Measurements from ENCODE around the gene NAALADL2. TPM values are rescaled to one million over a fixed set of nuclear protein-coding genes. Genes with fewer than 3 reads are reported as not detected.
"Not testable (repeated sequence)": the region's sequence is repeated elsewhere in the genome, so short reads cannot be mapped to it uniquely, and the experiment has no call there.

Gene NAALADL2
- total RNA-seq, 1 experiment from 2014 or later: not detected

- H3K27ac ChIP-seq (ENCODE audit: low read length): no peak overlapping the region
- no peaks in the 10 kb centered on the region for H3K9me2 ChIP-seq (replicated peaks; ENCODE audit: insufficient read depth, low read length)
- no peak overlapping the region for H2AFZ ChIP-seq (ENCODE audit: low read length)
- H3K79me2 ChIP-seq (ENCODE audit: low read length): no peaks in the 10 kb centered on the region
- no peaks in the 10 kb centered on the region for H3K4me1 ChIP-seq (ENCODE audit: low read length)
- no peaks in the 10 kb centered on the region for H4K20me1 ChIP-seq (ENCODE audit: insufficient read depth, low read depth, low read length)
- no peaks in the 10 kb centered on the region for H3K27me3 ChIP-seq (ENCODE audit: low read length)
- no peak for DNase-seq
- peaks cover 31% of the 10 kb centered on the region for H3K9me3 ChIP-seq (ENCODE audit: low read length)
- H3K4me3 ChIP-seq (ENCODE audit: low read length): no peak overlapping the region
- no peak overlapping the region for H3K4me2 ChIP-seq (ENCODE audit: low read depth, low read length, poor library complexity, severe bottlenecking)
- no peaks in the 10 kb centered on the region for H3K36me3 ChIP-seq (ENCODE audit: insufficient read depth, low read length)
- no peak overlapping the region for H3K9ac ChIP-seq (ENCODE audit: low read length)
Observed at GRCh38 chr3:175416600-175416999, 557.5 kb downstream of the NAALADL2 start.

DNA sequence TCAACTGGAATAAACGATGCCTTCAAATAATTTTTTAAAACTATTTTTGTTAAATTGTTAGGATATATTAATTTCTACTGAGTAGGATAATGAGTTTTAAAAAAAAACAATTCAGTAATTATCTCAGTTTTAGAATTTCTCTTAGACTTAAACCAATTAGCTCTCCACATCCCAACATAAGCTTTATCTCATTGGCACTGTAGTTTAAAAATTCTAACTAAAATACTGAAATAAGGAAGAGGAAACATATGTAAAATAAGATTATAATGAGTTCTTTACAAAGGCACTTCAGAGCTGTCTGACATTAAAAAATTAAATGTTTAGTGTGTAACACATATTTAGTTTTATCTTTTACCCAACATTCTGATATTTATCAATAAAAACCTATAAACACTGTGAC is 558.3 kb downstream of the NAALADL2 start:
- H3K36me3 ChIP-seq (ENCODE audit: insufficient read depth, low read length): no peaks in the 10 kb centered on the region
- no peaks in the 10 kb centered on the region for H3K4me1 ChIP-seq (ENCODE audit: low read length)
- H4K20me1 ChIP-seq (ENCODE audit: insufficient read depth, low read depth, low read length): no peaks in the 10 kb centered on the region
- H3K79me2 ChIP-seq (ENCODE audit: low read length): no peaks in the 10 kb centered on the region
- H3K4me3 ChIP-seq (ENCODE audit: low read length): no peak overlapping the region
- H2AFZ ChIP-seq (ENCODE audit: low read length): no peak overlapping the region
- no peak overlapping the region for H3K27ac ChIP-seq (ENCODE audit: low read length)
- H3K9ac ChIP-seq (ENCODE audit: low read length): no peak overlapping the region
- DNase-seq: no peak
- H3K27me3 ChIP-seq (ENCODE audit: low read length): no peaks in the 10 kb centered on the region
- H3K9me3 ChIP-seq (ENCODE audit: low read length): peaks cover 28% of the 10 kb centered on the region
- no peak overlapping the region for H3K4me2 ChIP-seq (ENCODE audit: low read depth, low read length, poor library complexity, severe bottlenecking)
- no peaks in the 10 kb centered on the region for H3K9me2 ChIP-seq (replicated peaks; ENCODE audit: insufficient read depth, low read length)

- no peaks in the 10 kb centered on the region for H4K20me1 ChIP-seq (ENCODE audit: insufficient read depth, low read depth, low read length)
- H3K27ac ChIP-seq (ENCODE audit: low read length): no peak overlapping the region
- H3K4me1 ChIP-seq (ENCODE audit: low read length): no peaks in the 10 kb centered on the region
- H3K79me2 ChIP-seq (ENCODE audit: low read length): no peaks in the 10 kb centered on the region
- H3K9me3 ChIP-seq (ENCODE audit: low read length): peaks cover 19% of the 10 kb centered on the region
- no peak overlapping the region for H3K9ac ChIP-seq (ENCODE audit: low read length)
- no peak overlapping the region for H2AFZ ChIP-seq (ENCODE audit: low read length)
- H3K36me3 ChIP-seq (ENCODE audit: insufficient read depth, low read length): no peaks in the 10 kb centered on the region
- H3K4me3 ChIP-seq (ENCODE audit: low read length): no peak overlapping the region
- no peak overlapping the region for H3K4me2 ChIP-seq (ENCODE audit: low read depth, low read length, poor library complexity, severe bottlenecking)
- no peak for DNase-seq
- H3K27me3 ChIP-seq (ENCODE audit: low read length): no peaks in the 10 kb centered on the region
- no peaks in the 10 kb centered on the region for H3K9me2 ChIP-seq (replicated peaks; ENCODE audit: insufficient read depth, low read length)
Observed at GRCh38 chr3:175421902-175422301, 562.8 kb downstream of the NAALADL2 start.

- Histone ChIP-seq H3K4me2 (ENCODE audit: low read depth, low read length, poor library complexity, severe bottlenecking) (no peak overlapping the region), H3K27me3 (ENCODE audit: low read length) (no peaks in the 10 kb centered on the region), H3K9me2 (replicated peaks; ENCODE audit: insufficient read depth, low read length) (no peaks in the 10 kb centered on the region), H3K27ac (ENCODE audit: low read length) (no peak overlapping the region), H2AFZ (ENCODE audit: low read length) (no peak overlapping the region), H3K4me1 (ENCODE audit: low read length) (no peaks in the 10 kb centered on the region), H3K4me3 (ENCODE audit: low read length) (no peak overlapping the region), H4K20me1 (ENCODE audit: insufficient read depth, low read depth, low read length) (no peaks in the 10 kb centered on the region), H3K9me3 (ENCODE audit: low read length) (peaks cover 19% of the 10 kb centered on the region), H3K9ac (ENCODE audit: low read length) (no peak overlapping the region), H3K36me3 (ENCODE audit: insufficient read depth, low read length) (no peaks in the 10 kb centered on the region), H3K79me2 (ENCODE audit: low read length) (no peaks in the 10 kb centered on the region)
- no peak for DNase-seq
Observed at GRCh38 chr3:175422744-175423143, 563.6 kb downstream of the NAALADL2 start.

DNA sequence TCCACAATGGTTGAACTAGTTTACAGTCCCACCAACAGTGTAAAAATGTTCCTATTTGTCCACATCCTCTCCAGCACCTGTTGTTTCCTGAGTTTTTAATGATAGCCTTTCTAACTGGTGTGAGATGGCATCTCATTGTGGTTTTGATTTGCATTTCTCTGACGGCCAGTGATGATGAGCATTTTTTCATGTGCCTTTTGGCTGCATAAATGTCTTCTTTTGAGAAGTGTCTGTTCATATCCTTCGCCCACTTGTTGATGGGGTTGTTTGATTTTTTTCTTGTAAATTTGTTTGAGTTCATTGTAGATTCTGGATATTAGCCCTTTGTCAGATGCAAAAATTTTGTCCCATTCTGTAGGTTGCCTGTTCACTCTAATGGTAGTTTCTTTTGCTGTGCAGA is 564.7 kb downstream of the NAALADL2 start:
- not testable (repeated sequence) for H2AFZ ChIP-seq (ENCODE audit: low read length); H4K20me1 ChIP-seq (ENCODE audit: insufficient read depth, low read depth, low read length); H3K4me1 ChIP-seq (ENCODE audit: low read length); DNase-seq; H3K79me2 ChIP-seq (ENCODE audit: low read length); H3K9me2 ChIP-seq (replicated peaks; ENCODE audit: insufficient read depth, low read length); H3K36me3 ChIP-seq (ENCODE audit: insufficient read depth, low read length); H3K4me3 ChIP-seq (ENCODE audit: low read length); H3K27ac ChIP-seq (ENCODE audit: low read length); H3K27me3 ChIP-seq (ENCODE audit: low read length); H3K9ac ChIP-seq (ENCODE audit: low read length); H3K4me2 ChIP-seq (ENCODE audit: low read depth, low read length, poor library complexity, severe bottlenecking)
- H3K9me3 ChIP-seq (ENCODE audit: low read length): peaks cover 20% of the 10 kb centered on the region

DNA sequence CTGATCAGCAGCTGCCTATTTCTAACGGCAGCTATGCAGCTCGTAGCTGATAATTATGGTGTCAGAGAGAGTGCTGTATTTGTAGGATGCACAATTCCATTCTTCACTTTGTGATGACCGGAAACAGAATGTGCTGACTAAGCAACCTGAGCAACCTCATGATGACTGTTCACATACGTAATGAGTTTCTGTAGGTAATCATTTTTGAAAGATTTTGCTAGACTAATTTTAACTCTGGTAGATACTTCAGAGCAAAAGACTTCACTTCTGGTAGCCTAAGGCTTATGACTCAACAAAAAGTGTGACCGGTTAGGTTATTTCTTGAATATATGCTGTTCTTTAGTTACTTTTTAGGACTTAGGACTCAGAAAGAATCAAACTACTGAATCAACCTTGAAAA is 567.7 kb downstream of the NAALADL2 start:
- Histone ChIP-seq H4K20me1 (ENCODE audit: insufficient read depth, low read depth, low read length) (no peaks in the 10 kb centered on the region), H3K9ac (ENCODE audit: low read length) (no peak overlapping the region), H3K4me3 (ENCODE audit: low read length) (no peak overlapping the region), H3K4me2 (ENCODE audit: low read depth, low read length, poor library complexity, severe bottlenecking) (no peak overlapping the region), H2AFZ (ENCODE audit: low read length) (no peak overlapping the region), H3K79me2 (ENCODE audit: low read length) (no peaks in the 10 kb centered on the region), H3K9me3 (ENCODE audit: low read length) (peaks cover 24% of the 10 kb centered on the region), H3K9me2 (replicated peaks; ENCODE audit: insufficient read depth, low read length) (no peaks in the 10 kb centered on the region), H3K4me1 (ENCODE audit: low read length) (no peaks in the 10 kb centered on the region), H3K27me3 (ENCODE audit: low read length) (no peaks in the 10 kb centered on the region), H3K36me3 (ENCODE audit: insufficient read depth, low read length) (no peaks in the 10 kb centered on the region), H3K27ac (ENCODE audit: low read length) (no peak overlapping the region)
- DNase-seq: no peak

GRCh38 chr3:175428466-175428865 is 569.3 kb downstream of the NAALADL2 start:
- H3K4me1 ChIP-seq (ENCODE audit: low read length): no peaks in the 10 kb centered on the region
- H3K9me2 ChIP-seq (replicated peaks; ENCODE audit: insufficient read depth, low read length): no peaks in the 10 kb centered on the region
- no peak for DNase-seq
- no peaks in the 10 kb centered on the region for H3K36me3 ChIP-seq (ENCODE audit: insufficient read depth, low read length)
- no peak overlapping the region for H3K9ac ChIP-seq (ENCODE audit: low read length)
- H2AFZ ChIP-seq (ENCODE audit: low read length): no peak overlapping the region
- H3K27ac ChIP-seq (ENCODE audit: low read length): no peak overlapping the region
- H3K4me2 ChIP-seq (ENCODE audit: low read depth, low read length, poor library complexity, severe bottlenecking): no peak overlapping the region
- no peak overlapping the region for H3K4me3 ChIP-seq (ENCODE audit: low read length)
- H3K79me2 ChIP-seq (ENCODE audit: low read length): no peaks in the 10 kb centered on the region
- H4K20me1 ChIP-seq (ENCODE audit: insufficient read depth, low read depth, low read length): no peaks in the 10 kb centered on the region
- no peaks in the 10 kb centered on the region for H3K27me3 ChIP-seq (ENCODE audit: low read length)
- peaks cover 32% of the 10 kb centered on the region for H3K9me3 ChIP-seq (ENCODE audit: low read length)

GRCh38 chr3:175430983-175431773 is 572.0 kb downstream of the NAALADL2 start:
- H3K27ac ChIP-seq (ENCODE audit: low read length): no peak overlapping the region
- H2AFZ ChIP-seq (ENCODE audit: low read length): no peak overlapping the region
- no peaks in the 10 kb centered on the region for H4K20me1 ChIP-seq (ENCODE audit: insufficient read depth, low read depth, low read length)
- no peaks in the 10 kb centered on the region for H3K4me1 ChIP-seq (ENCODE audit: low read length)
- no peaks in the 10 kb centered on the region for H3K9me2 ChIP-seq (replicated peaks; ENCODE audit: insufficient read depth, low read length)
- no peak overlapping the region for H3K4me2 ChIP-seq (ENCODE audit: low read depth, low read length, poor library complexity, severe bottlenecking)
- H3K4me3 ChIP-seq (ENCODE audit: low read length): no peak overlapping the region
- H3K27me3 ChIP-seq (ENCODE audit: low read length): no peaks in the 10 kb centered on the region
- no peaks in the 10 kb centered on the region for H3K79me2 ChIP-seq (ENCODE audit: low read length)
- DNase-seq: no peak
- H3K9me3 ChIP-seq (ENCODE audit: low read length): peaks cover 32% of the 10 kb centered on the region
- H3K9ac ChIP-seq (ENCODE audit: low read length): no peak overlapping the region
- no peaks in the 10 kb centered on the region for H3K36me3 ChIP-seq (ENCODE audit: insufficient read depth, low read length)
